ENCODE measurements around the gene FAM149A.
A peak's percentile ranks its signal among the peaks of the same experiment; 100 is the strongest.

Gene FAM149A

GRCh38 chr4:186216465-186217024 is 112.0 kb downstream of the FAM149A start (continued):
- TF ChIP-seq ZNF785 (tag by site-specific recombination; IDR thresholded peaks at IDR 0.05) (no peak), BCL6B (tag by site-specific recombination; IDR thresholded peaks at IDR 0.05) (peak; percentile 50; the same call in 1 of the 2 replicates), ZNF140 (tag by site-specific recombination; IDR thresholded peaks at IDR 0.05) (no peak), INSM2 (tag by site-specific recombination; IDR thresholded peaks at IDR 0.05) (0 out of 2 replicates have a peak, but pooled peaks have one; percentile 15), ZEB2 (tag by site-specific recombination; IDR thresholded peaks at IDR 0.05) (no peak; the same call in 1 of the 2 replicates), ZBTB1 (tag by site-specific recombination; IDR thresholded peaks at IDR 0.05) (no peak), ZNF747 (tag by site-specific recombination; IDR thresholded peaks at IDR 0.05) (no peak), ZNF398 (tag by site-specific recombination; IDR thresholded peaks at IDR 0.05) (peak; percentile 75), ZNF426 (tag by site-specific recombination; IDR thresholded peaks at IDR 0.05) (no peak), BCL11B (tag by site-specific recombination; IDR thresholded peaks at IDR 0.05; ENCODE audit: low read depth) (no peak), ZNF501 (tag by site-specific recombination; IDR thresholded peaks at IDR 0.05) (no peak), SP2 (tag by site-specific recombination; IDR thresholded peaks at IDR 0.05) (no peak), KLF17 (tag by site-specific recombination; IDR thresholded peaks at IDR 0.05) (no peak), ZSCAN16 (tag by site-specific recombination; IDR thresholded peaks at IDR 0.05) (no peak), ZNF600 (tag by site-specific recombination; IDR thresholded peaks at IDR 0.05) (peak; percentile 60), KLF8 (tag by site-specific recombination; IDR thresholded peaks at IDR 0.05) (0 out of 2 replicates have a peak, but pooled peaks have one; percentile 28), GFI1B (tag by site-specific recombination; IDR thresholded peaks at IDR 0.05) (peak; percentile 76), ZNF529 (tag by site-specific recombination; IDR thresholded peaks at IDR 0.05; ENCODE audit: insufficient replicate concordance) (peak; percentile 47), ZNF138 (tag by site-specific recombination; IDR thresholded peaks at IDR 0.05; ENCODE audit: borderline replicate concordance) (no peak), GLI4 (tag by site-specific recombination; IDR thresholded peaks at IDR 0.05) (no peak), GLIS2 (tag by site-specific recombination; IDR thresholded peaks at IDR 0.05) (no peak), ZBTB8A (tag by site-specific recombination; IDR thresholded peaks at IDR 0.05) (0 out of 2 replicates have a peak, but pooled peaks have one; percentile 18)
- TF ChIP-seq, protein P1, sequence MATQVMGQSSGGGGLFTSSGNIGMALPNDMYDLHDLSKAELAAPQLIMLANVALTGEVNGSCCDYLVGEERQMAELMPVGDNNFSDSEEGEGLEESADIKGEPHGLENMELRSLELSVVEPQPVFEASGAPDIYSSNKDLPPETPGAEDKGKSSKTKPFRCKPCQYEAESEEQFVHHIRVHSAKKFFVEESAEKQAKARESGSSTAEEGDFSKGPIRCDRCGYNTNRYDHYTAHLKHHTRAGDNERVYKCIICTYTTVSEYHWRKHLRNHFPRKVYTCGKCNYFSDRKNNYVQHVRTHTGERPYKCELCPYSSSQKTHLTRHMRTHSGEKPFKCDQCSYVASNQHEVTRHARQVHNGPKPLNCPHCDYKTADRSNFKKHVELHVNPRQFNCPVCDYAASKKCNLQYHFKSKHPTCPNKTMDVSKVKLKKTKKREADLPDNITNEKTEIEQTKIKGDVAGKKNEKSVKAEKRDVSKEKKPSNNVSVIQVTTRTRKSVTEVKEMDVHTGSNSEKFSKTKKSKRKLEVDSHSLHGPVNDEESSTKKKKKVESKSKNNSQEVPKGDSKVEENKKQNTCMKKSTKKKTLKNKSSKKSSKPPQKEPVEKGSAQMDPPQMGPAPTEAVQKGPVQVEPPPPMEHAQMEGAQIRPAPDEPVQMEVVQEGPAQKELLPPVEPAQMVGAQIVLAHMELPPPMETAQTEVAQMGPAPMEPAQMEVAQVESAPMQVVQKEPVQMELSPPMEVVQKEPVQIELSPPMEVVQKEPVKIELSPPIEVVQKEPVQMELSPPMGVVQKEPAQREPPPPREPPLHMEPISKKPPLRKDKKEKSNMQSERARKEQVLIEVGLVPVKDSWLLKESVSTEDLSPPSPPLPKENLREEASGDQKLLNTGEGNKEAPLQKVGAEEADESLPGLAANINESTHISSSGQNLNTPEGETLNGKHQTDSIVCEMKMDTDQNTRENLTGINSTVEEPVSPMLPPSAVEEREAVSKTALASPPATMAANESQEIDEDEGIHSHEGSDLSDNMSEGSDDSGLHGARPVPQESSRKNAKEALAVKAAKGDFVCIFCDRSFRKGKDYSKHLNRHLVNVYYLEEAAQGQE (tag by site-specific recombination; IDR thresholded peaks at IDR 0.05), result no peak
- TF ChIP-seq, protein P2, sequence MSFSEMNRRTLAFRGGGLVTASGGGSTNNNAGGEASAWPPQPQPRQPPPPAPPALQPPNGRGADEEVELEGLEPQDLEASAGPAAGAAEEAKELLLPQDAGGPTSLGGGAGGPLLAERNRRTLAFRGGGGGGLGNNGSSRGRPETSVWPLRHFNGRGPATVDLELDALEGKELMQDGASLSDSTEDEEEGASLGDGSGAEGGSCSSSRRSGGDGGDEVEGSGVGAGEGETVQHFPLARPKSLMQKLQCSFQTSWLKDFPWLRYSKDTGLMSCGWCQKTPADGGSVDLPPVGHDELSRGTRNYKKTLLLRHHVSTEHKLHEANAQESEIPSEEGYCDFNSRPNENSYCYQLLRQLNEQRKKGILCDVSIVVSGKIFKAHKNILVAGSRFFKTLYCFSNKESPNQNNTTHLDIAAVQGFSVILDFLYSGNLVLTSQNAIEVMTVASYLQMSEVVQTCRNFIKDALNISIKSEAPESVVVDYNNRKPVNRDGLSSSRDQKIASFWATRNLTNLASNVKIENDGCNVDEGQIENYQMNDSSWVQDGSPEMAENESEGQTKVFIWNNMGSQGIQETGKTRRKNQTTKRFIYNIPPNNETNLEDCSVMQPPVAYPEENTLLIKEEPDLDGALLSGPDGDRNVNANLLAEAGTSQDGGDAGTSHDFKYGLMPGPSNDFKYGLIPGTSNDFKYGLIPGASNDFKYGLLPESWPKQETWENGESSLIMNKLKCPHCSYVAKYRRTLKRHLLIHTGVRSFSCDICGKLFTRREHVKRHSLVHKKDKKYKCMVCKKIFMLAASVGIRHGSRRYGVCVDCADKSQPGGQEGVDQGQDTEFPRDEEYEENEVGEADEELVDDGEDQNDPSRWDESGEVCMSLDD (tag by site-specific recombination; IDR thresholded peaks at IDR 0.05), result no peak
- TF ChIP-seq, protein P3, sequence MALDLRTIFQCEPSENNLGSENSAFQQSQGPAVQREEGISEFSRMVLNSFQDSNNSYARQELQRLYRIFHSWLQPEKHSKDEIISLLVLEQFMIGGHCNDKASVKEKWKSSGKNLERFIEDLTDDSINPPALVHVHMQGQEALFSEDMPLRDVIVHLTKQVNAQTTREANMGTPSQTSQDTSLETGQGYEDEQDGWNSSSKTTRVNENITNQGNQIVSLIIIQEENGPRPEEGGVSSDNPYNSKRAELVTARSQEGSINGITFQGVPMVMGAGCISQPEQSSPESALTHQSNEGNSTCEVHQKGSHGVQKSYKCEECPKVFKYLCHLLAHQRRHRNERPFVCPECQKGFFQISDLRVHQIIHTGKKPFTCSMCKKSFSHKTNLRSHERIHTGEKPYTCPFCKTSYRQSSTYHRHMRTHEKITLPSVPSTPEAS (tag by site-specific recombination; IDR thresholded peaks at IDR 0.05), result no peak

Measured in HEK293 (cell line).